Thyroid gland (tissue), 4 donors: ENCODE results near the gene SLC44A1.

Experiments
- POLR2A ChIP-seq, 2 donors: fragments of 450-650 bp; IDR thresholded peaks; one replicate each; pipeline ENCODE4 v1.6.1; 2017; ENCODE audit warnings: antibody characterized with exemption in 2 of 2, mild to moderate bottlenecking in 2 of 2, moderate library complexity in 1 of 2
- TF ChIP-seq, protein P1 (sequence below), 6 experiments: fragments of 200-600 bp in 3 of 6; fragments of 450-650 bp in 3 of 6; sonication (generic) in 3 of 6; IDR thresholded peaks; one replicate each; pipeline ENCODE4 v1.5.1; 2016 to 2019; ENCODE audit warnings: antibody characterized with exemption in 6 of 6, mild to moderate bottlenecking in 2 of 6, inconsistent platforms in 1 of 6, moderate library complexity in 1 of 6

- TF ChIP-seq, protein P1, sequence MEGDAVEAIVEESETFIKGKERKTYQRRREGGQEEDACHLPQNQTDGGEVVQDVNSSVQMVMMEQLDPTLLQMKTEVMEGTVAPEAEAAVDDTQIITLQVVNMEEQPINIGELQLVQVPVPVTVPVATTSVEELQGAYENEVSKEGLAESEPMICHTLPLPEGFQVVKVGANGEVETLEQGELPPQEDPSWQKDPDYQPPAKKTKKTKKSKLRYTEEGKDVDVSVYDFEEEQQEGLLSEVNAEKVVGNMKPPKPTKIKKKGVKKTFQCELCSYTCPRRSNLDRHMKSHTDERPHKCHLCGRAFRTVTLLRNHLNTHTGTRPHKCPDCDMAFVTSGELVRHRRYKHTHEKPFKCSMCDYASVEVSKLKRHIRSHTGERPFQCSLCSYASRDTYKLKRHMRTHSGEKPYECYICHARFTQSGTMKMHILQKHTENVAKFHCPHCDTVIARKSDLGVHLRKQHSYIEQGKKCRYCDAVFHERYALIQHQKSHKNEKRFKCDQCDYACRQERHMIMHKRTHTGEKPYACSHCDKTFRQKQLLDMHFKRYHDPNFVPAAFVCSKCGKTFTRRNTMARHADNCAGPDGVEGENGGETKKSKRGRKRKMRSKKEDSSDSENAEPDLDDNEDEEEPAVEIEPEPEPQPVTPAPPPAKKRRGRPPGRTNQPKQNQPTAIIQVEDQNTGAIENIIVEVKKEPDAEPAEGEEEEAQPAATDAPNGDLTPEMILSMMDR (IDR thresholded peaks at IDR 0.05), result no peak
- TF ChIP-seq POLR2A (IDR thresholded peaks at IDR 0.05), result no peak
Observed at GRCh38 chr9:105393576-105394344, 149.3 kb downstream of the SLC44A1 start.
